OCI-LY1 (cell line): ENCODE data around the gene GLI3.

Experiments
- CTCF ChIP-seq: fragments of 200-600 bp; sonication (generic), shearing (Covaris generic); IDR thresholded peaks from 2 replicates; pipeline ENCODE4 v1.5.1; 2017; ENCODE audit warnings: mild to moderate bottlenecking, antibody characterized with exemption, low read length, moderate library complexity, mixed read lengths
- EZH2 ChIP-seq: fragments of 200-600 bp; sonication (generic), shearing (Covaris generic); IDR thresholded peaks from 2 replicates; pipeline ENCODE4 v1.8.0; 2017; ENCODE audit warnings: borderline replicate concordance, mixed run types, mild to moderate bottlenecking, antibody characterized with exemption, low read length, moderate library complexity, mixed read lengths

DNA sequence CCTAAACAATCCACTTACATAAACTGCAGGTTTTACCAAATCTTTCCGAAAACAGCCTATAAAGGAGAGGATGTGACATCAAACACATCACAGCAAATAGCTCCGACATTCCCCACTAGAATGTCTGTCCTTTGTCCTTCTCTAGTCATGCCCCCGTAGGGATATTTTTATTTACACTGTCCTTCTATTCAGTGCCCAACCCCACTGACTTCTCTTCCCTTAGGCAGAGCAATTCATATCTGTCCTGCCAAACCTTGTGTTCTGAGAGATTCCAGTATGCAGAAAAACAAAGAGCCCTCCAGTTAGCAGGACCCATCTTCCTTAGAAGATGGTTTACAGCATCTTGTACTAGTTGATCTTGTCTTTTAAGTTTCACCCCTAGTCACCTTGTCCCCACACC lies 5.4 kb upstream of the GLI3 start:
- TF ChIP-seq CTCF: no peak
- no peak for TF ChIP-seq EZH2
